C4-2B (cell line): ENCODE measurements around the gene OSM.

Experiments used
- H3K27ac ChIP-seq: fragments of 450-650 bp; 2 replicates; pipeline ENCODE4 v1.5.1; 2017
- ZFX ChIP-seq: fragments of 450-650 bp; IDR thresholded peaks from 2 replicates; pipeline ENCODE4 v1.6.1; 2017
- TF ChIP-seq, protein P1 (sequence below): fragments of 450-650 bp; conservative IDR thresholded peaks from 2 replicates; pipeline ENCODE4 v1.5.1; 2017; ENCODE audit warnings: mild to moderate bottlenecking

OSM gene

DNA sequence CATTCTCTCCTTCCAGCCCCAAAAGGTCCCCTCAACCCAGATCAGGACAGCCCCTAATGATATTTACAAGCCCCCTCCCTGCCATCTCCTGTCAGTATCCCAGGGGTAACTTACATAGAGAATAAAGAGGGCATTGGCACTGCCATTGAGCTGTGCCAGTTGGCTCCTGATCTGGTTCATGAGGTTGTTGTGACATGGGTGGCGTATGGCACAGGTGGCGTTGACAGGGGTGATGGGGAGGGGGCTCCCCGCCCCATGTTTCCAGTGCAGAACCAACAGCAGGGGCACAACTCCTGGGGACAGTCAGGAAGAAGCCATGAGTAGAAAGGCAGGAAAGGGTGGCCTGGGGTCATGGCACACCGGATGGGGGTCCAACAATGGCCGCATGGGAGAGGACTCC, 22.0 kb downstream of the OSM start:
- no peak overlapping the region; the same call in 1 of the 2 replicates for H3K27ac ChIP-seq
- no peak for TF ChIP-seq ZFX
- TF ChIP-seq, protein P1, sequence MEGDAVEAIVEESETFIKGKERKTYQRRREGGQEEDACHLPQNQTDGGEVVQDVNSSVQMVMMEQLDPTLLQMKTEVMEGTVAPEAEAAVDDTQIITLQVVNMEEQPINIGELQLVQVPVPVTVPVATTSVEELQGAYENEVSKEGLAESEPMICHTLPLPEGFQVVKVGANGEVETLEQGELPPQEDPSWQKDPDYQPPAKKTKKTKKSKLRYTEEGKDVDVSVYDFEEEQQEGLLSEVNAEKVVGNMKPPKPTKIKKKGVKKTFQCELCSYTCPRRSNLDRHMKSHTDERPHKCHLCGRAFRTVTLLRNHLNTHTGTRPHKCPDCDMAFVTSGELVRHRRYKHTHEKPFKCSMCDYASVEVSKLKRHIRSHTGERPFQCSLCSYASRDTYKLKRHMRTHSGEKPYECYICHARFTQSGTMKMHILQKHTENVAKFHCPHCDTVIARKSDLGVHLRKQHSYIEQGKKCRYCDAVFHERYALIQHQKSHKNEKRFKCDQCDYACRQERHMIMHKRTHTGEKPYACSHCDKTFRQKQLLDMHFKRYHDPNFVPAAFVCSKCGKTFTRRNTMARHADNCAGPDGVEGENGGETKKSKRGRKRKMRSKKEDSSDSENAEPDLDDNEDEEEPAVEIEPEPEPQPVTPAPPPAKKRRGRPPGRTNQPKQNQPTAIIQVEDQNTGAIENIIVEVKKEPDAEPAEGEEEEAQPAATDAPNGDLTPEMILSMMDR = no peak

DNA sequence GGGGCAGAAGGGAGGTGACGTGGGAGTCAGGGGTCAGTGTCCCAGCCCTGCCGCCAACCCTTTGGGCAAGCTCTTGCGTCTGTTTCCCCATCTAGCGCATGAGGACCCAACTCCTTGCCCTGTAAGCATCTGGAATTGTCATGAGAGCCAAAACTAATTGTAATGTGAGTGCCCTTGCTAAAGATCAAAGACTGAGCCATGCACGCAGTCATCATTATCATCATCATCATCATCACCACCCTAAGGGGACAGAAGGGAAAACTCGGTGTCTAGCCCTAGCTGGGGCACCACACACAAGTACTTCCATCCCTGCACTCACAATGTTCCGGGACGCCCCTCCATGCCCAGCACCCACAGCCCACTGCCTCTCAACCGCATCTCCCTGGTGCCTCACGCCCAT, 22.6 kb downstream of the OSM start:
- no peak overlapping the region for H3K27ac ChIP-seq
- TF ChIP-seq, protein P1 = no peak
- TF ChIP-seq ZFX = no peak

DNA sequence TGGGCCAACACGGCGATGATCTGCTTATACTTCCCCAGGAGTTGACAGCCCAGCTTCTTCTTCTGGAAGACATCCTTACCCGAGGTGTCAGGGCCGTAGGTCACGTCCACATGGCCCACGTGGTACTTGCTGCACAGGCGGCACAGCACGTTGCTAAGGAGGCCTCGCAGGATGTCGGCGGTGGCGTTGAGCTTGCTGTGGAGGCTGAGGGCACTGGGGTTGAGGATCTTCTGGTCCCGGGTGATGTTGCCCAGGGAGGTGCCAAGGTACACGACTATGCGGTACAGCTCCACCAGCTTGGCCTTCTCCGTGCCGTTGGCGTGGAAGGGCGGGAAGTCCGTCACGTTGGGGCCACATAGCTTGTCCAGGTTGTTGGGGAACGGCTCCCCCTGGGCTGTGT, 23.0 kb downstream of the OSM start:
- no peak overlapping the region for H3K27ac ChIP-seq
- no peak for TF ChIP-seq ZFX
- TF ChIP-seq, protein P1 = no peak

DNA sequence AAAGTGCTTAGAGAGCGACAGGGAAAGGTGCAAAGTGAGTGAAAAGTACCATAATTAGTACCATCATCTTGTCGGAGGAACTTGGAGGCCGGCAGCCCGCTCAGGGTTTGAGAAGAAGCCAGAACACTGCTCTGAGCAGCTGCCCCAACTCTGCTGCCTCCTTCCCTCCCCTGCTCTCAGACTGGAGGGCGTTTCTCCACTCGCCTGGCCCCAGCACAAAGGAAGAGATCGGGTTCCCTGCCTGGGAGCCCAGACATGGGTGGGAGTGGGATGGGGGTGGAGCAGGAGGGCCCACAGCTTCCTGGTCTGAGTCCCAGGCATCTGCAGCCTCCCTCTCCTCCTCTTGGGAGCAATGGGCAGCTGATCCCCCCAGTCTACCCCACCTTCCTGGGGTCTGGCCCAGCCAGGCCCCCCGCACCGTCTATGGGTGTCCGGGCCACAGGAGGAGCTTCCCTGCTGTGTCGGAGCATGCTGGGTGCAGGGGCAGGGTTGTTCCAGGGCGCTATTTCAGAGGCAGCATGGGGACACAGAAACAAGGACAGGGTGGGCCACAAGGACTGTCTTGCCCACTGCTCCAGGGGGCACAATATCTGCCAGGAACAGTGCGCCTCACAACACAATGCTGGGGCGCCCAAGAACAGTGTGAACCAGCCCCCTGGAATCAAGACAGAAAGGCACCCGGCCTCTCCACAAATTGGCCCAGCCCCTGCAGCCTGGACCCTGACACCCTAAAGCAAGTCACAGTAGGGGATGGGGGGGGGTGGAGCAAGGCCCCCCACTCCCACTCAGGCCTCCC, 24.9 kb downstream of the OSM start:
- H3K27ac ChIP-seq = no peak overlapping the region
- TF ChIP-seq, protein P1 = no peak
- no peak for TF ChIP-seq ZFX

DNA sequence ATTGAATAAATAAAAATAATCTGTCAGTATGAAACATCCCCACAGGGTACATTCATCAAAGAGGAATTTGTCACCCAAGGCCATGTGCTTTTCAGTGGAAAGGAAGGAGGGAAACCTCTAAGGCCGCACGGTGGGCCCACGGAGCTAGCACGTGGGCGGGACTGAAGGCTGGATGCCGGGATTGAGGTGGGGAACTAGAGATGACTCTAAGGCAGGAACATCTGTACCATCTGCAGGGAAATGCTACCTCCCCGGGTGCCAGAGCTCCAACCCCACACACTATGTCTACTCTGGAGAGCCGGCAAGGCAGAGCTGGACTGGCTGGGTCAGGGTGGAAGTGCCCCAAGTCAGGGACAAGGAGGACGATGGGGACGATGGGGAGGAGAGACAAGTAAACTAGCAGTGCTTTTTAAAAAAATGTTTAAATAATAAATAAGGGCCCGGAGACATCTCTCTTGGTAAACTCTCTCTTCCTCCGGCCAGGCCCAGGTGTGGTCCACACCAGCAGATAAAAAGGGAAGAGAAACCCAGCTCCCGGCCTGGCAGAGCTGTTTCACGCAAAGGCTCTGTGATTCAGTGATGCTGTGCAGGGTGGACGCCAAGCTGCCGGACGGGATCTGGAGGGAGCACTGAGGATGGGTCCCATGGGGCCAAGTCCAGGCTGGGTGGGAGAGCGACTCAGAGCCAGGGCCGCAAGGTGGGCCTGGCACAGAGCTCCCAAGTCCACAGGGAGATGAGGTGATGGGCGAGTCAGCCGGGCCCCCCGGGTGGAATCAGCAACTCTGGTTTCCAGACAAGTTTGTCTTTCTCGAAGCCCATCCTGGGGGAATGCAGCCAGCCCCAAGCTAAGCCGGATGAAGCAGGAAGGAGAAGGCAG, 25.9 kb downstream of the OSM start:
- no peak overlapping the region for H3K27ac ChIP-seq
- no peak for TF ChIP-seq ZFX
- TF ChIP-seq, protein P1 = no peak

DNA sequence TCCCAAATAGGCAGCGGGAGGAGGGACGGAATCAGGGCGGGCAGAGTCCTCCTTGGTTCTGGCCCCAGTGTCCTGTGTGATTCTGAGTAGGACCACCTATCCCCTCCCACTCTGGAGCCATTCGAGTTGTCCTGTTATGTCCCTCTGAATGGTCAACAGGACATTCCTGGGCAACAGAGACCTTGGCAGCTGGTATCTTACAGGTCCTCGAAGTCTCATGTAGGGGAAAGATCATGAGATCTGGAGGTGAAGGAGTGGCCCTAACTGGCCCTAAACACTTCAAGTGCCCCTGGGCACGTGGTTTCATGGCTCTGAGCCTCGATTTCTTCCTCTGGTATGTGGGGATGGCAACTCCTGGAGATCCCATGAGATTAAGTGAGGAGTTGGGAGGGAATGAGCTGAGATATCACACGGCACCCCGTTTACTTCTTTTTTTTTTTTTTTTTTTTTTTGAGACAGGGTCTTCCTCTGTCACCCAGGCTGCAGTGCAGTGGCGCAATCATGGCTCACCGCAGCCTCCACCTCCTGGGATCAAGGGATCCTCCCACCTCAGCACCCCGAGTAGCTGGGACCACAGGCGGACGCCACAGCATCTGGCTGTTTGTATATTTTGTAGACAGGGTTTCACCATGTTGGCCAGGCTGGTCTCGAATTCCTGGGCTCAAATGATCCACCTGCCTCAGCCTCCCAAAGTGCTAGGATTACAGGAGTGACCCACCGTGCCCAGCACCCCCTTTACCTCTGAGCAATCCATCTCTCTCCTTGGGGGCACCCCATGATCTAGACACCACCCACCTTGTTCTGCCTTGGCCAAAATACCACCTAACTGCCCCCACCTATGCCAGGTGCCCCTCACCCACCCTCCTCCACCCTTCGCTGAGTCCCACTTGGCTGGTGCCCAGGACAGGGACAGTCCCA, 26.9 kb downstream of the OSM start:
- TF ChIP-seq, protein P1 = no peak
- no peak for TF ChIP-seq ZFX
- no peak overlapping the region for H3K27ac ChIP-seq
